ENCODE results near the gene PLPP2. TPM values are rescaled to one million over a fixed set of nuclear protein-coding genes. Genes with fewer than 3 reads are reported as not detected.
A peak's percentile ranks its signal among the peaks of the same experiment; 100 is the strongest.
"Not testable (repeated sequence)": the region's sequence is repeated elsewhere in the genome, so short reads cannot be mapped to it uniquely, and the experiment has no call there.

Gene PLPP2
- total and polyA plus RNA-seq, 2 donors (not counting 1 experiment from before 2014, with no cell fraction given): 1.8 to 26.6 TPM

DNA sequence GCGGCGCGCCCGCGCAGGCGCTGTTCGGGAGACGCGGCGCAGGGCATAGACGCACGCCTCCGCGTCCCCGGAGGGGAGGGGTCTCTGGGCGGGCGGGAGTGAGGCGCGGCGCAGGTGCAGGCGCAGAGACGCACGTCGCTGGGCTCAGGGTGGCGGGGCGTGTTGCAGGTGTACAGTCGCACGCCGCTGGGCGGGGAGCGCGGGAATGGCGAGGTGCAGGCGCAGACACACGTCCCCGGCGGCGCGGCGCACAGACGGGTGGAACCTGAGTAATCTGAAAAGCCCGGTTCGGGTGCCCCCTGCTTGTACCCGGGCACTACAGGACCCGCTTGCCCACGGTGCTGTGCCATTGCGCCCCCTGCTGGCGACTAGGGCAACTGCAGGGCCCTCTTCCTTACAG lies 44.7 kb downstream of the PLPP2 start:
- Histone ChIP-seq H3K9ac (ENCODE audit: insufficient read depth, low read length) (no peak overlapping the region), H3K27ac (ENCODE audit: insufficient read depth, low read length) (no peak overlapping the region), H3K4me2 (ENCODE audit: extremely low read depth, insufficient read depth, low read length) (no peak overlapping the region), H4K20me1 (ENCODE audit: control insufficient read depth, extremely low read depth, insufficient read depth, low read length) (no peaks in the 10 kb centered on the region), H3K36me3 (ENCODE audit: control insufficient read depth, insufficient read depth, low read length) (no peaks in the 10 kb centered on the region), H3K79me2 (ENCODE audit: control insufficient read depth, insufficient read depth, low read length) (no peaks in the 10 kb centered on the region), H3K4me1 (ENCODE audit: control insufficient read depth, extremely low read depth, insufficient read depth, low read length) (no peaks in the 10 kb centered on the region), H2AFZ (ENCODE audit: low read length) (no peak overlapping the region), H3K27me3 (ENCODE audit: control insufficient read depth, insufficient read depth, low read length) (no peaks in the 10 kb centered on the region), H3K9me3 (ENCODE audit: control insufficient read depth, insufficient read depth, low read depth, low read length) (no peaks in the 10 kb centered on the region), H3K4me3 (replicated peaks in 1 of 4; ENCODE audit: control extremely low read depth in 1 of 4, insufficient read depth in 1 of 4, low read depth in 3 of 4, low read length in 4 of 4) (no peak overlapping the region)
- TF ChIP-seq EZH2 (IDR thresholded peaks at IDR 0.05; ENCODE audit: low read length, missing control alignments): no peak
- TF ChIP-seq, protein P1, sequence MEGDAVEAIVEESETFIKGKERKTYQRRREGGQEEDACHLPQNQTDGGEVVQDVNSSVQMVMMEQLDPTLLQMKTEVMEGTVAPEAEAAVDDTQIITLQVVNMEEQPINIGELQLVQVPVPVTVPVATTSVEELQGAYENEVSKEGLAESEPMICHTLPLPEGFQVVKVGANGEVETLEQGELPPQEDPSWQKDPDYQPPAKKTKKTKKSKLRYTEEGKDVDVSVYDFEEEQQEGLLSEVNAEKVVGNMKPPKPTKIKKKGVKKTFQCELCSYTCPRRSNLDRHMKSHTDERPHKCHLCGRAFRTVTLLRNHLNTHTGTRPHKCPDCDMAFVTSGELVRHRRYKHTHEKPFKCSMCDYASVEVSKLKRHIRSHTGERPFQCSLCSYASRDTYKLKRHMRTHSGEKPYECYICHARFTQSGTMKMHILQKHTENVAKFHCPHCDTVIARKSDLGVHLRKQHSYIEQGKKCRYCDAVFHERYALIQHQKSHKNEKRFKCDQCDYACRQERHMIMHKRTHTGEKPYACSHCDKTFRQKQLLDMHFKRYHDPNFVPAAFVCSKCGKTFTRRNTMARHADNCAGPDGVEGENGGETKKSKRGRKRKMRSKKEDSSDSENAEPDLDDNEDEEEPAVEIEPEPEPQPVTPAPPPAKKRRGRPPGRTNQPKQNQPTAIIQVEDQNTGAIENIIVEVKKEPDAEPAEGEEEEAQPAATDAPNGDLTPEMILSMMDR (conservative IDR thresholded peaks at IDR 0.05 in 1 of 2, IDR thresholded peaks at IDR 0.05 in 1 of 2; ENCODE audit: low read depth in 1 of 2, low read length in 2 of 2): no peak
- DNase-seq (ENCODE audit: low read depth in 2 of 2): no peak

DNA sequence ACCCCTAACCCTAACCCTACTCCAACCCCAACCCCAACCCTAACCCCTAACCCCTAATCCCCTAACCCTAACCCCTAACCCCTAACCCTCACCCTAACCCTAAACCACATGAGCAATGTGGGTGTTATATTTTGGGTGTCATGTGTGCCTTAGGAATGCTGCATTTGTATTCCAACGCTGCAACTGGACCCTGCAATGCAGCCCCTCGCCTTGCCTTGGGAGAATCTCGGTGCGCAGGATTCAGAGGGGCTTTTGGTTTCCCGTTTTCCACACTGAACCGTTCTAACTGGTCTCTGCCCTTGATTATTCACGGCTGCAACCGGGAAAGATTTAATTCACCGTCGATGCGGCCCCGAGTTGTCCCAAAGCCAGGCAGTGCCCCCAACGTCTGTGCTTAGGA lies 45.3 kb downstream of the PLPP2 start:
- DNase-seq (ENCODE audit: low read depth in 2 of 2): peak in 1 of 2 donors; percentile 6
- not testable (repeated sequence) for H2AFZ ChIP-seq (ENCODE audit: low read length); H4K20me1 ChIP-seq (ENCODE audit: control insufficient read depth, extremely low read depth, insufficient read depth, low read length); H3K27ac ChIP-seq (ENCODE audit: insufficient read depth, low read length); H3K79me2 ChIP-seq (ENCODE audit: control insufficient read depth, insufficient read depth, low read length); H3K9me3 ChIP-seq (ENCODE audit: control insufficient read depth, insufficient read depth, low read depth, low read length); H3K27me3 ChIP-seq (ENCODE audit: control insufficient read depth, insufficient read depth, low read length); H3K4me2 ChIP-seq (ENCODE audit: extremely low read depth, insufficient read depth, low read length); H3K4me1 ChIP-seq (ENCODE audit: control insufficient read depth, extremely low read depth, insufficient read depth, low read length); H3K9ac ChIP-seq (ENCODE audit: insufficient read depth, low read length); H3K36me3 ChIP-seq (ENCODE audit: control insufficient read depth, insufficient read depth, low read length)
- peak overlapping the region in 2 of 4 experiments; percentile 40 to 53 for H3K4me3 ChIP-seq (replicated peaks in 1 of 4; ENCODE audit: control extremely low read depth in 1 of 4, insufficient read depth in 1 of 4, low read depth in 3 of 4, low read length in 4 of 4)

DNA sequence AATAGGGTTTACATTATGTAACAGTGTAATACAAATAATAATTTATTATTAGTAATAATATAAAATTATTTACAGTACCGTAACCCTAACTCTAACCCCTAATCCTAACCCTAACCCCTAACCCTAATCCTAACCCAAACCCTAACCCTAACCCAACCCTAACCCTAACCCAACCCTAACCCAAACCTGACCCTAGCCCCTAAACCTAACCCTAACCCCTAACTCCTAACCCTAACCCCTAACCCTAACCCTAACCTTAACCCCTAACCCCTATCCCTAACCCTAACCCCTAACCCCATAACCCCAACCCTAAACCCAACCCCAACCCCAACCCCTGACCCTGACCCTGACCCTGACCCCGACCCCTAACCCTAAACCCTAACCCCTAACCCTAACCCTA lies 45.7 kb downstream of the PLPP2 start:
- TF ChIP-seq, protein P1 (conservative IDR thresholded peaks at IDR 0.05 in 1 of 2, IDR thresholded peaks at IDR 0.05 in 1 of 2; ENCODE audit: low read depth in 1 of 2, low read length in 2 of 2): no peak
- no peak for TF ChIP-seq EZH2 (IDR thresholded peaks at IDR 0.05; ENCODE audit: low read length, missing control alignments)

More for the DNA sequence above, 45.7 kb downstream of the PLPP2 start:
- Histone ChIP-seq H3K27me3 (ENCODE audit: control insufficient read depth, insufficient read depth, low read length) (no peaks in the 10 kb centered on the region), H3K4me3 (replicated peaks in 1 of 4; ENCODE audit: control extremely low read depth in 1 of 4, insufficient read depth in 1 of 4, low read depth in 3 of 4, low read length in 4 of 4) (no peak overlapping the region), H2AFZ (ENCODE audit: low read length) (no peak overlapping the region), H3K36me3 (ENCODE audit: control insufficient read depth, insufficient read depth, low read length) (no peaks in the 10 kb centered on the region), H3K79me2 (ENCODE audit: control insufficient read depth, insufficient read depth, low read length) (no peaks in the 10 kb centered on the region), H3K4me1 (ENCODE audit: control insufficient read depth, extremely low read depth, insufficient read depth, low read length) (no peaks in the 10 kb centered on the region), H4K20me1 (ENCODE audit: control insufficient read depth, extremely low read depth, insufficient read depth, low read length) (no peaks in the 10 kb centered on the region), H3K27ac (ENCODE audit: insufficient read depth, low read length) (no peak overlapping the region), H3K4me2 (ENCODE audit: extremely low read depth, insufficient read depth, low read length) (no peak overlapping the region), H3K9ac (ENCODE audit: insufficient read depth, low read length) (no peak overlapping the region), H3K9me3 (ENCODE audit: control insufficient read depth, insufficient read depth, low read depth, low read length) (no peaks in the 10 kb centered on the region)
- DNase-seq (ENCODE audit: low read depth in 2 of 2): no peak

Other genes with a start within 250 kb of the PLPP2 start
- not detected in 2 replicates for gene OR4F17, start 184.3 kb downstream of the PLPP2 start, total RNA-seq
- gene OR4F17, start 184.3 kb downstream of the PLPP2 start, polyA plus RNA-seq: not detected in 2 replicates
- 9.2 and 20.6 TPM in 2 replicates for gene MIER2, start 53.4 kb upstream of the PLPP2 start, total RNA-seq
- gene MIER2, start 53.4 kb upstream of the PLPP2 start, polyA plus RNA-seq: 13.7 and 17.7 TPM in 2 replicates
- under 0.01 and 0.17 TPM in 2 replicates for gene C2CD4C, start 117.7 kb upstream of the PLPP2 start, total RNA-seq
- gene C2CD4C, start 117.7 kb upstream of the PLPP2 start, polyA plus RNA-seq: 0.05 TPM in 1 of 2 replicates, not detected in the other
- 2.5 and 3.3 TPM in 2 replicates for gene SHC2, start 169.6 kb upstream of the PLPP2 start, total RNA-seq
- 0.02 and 0.28 TPM in 2 replicates for gene SHC2, start 169.6 kb upstream of the PLPP2 start, polyA plus RNA-seq
- 0.17 and 0.26 TPM in 2 replicates for gene MADCAM1, start 205.1 kb upstream of the PLPP2 start, total RNA-seq
- gene MADCAM1, start 205.1 kb upstream of the PLPP2 start, polyA plus RNA-seq: not detected in 2 replicates
- gene TPGS1, start 216.1 kb upstream of the PLPP2 start, total RNA-seq: 30.1 and 36.0 TPM in 2 replicates
- 1.7 and 2.0 TPM in 2 replicates for gene TPGS1, start 216.1 kb upstream of the PLPP2 start, polyA plus RNA-seq
- gene CDC34, start 240.4 kb upstream of the PLPP2 start, total RNA-seq: 65.0 and 72.5 TPM in 2 replicates
- 23.3 and 27.0 TPM in 2 replicates for gene CDC34, start 240.4 kb upstream of the PLPP2 start, polyA plus RNA-seq

Data from fibroblast of lung (primary cell).